Peyer's patch (tissue), 4 donors: ENCODE data around the gene TGM5.

Experiments used
- CTCF ChIP-seq, 6 experiments: fragments of 450-650 bp in 4 of 6; fragments of 200-600 bp in 2 of 6; sonication (generic) in 1 of 6; IDR thresholded peaks; one replicate each; pipeline ENCODE4 v1.5.1; 2017 to 2019; ENCODE audit warnings: antibody characterized with exemption in 6 of 6, mild to moderate bottlenecking in 3 of 6, moderate library complexity in 1 of 6
- POLR2A ChIP-seq, 2 donors: fragments of 450-650 bp; IDR thresholded peaks; one replicate each; pipeline ENCODE4 v1.5.1; 2017; ENCODE audit warnings: antibody characterized with exemption in 2 of 2, mild to moderate bottlenecking in 2 of 2, moderate library complexity in 2 of 2

- TF ChIP-seq CTCF (IDR thresholded peaks at IDR 0.05) (no peak), POLR2A (IDR thresholded peaks at IDR 0.05) (no peak)
Measured at GRCh38 chr15:43250785-43251184, 15.9 kb downstream of the TGM5 start.
